MCF 10A (cell line): Measurements from ENCODE around the gene KIF26A. TPM values are rescaled to one million over a fixed set of nuclear protein-coding genes. Genes with fewer than 3 reads are reported as not detected.

ENCODE experiments used
- BruUV-seq: library from RNA; stranded (reverse); fragments of 400-500 nt; replicated peaks from 2 replicates; lab custom pipeline; 2021; lab: Mats Ljungman, UMichigan
- CTCF ChIA-PET: fragments of 300-600 bp; sonication (Branson Sonifier 250); formaldehyde crosslinking; extraction: SDS; loops from one replicate; lab custom pipeline; 2021; ENCODE audit warnings: antibody characterized with exemption, inconsistent platforms; lab: Yijun Ruan, JAX
- POLR2A ChIA-PET: fragments of 300-600, 350-650 bp; sonication (Branson Sonifier 250); formaldehyde crosslinking; extraction: SDS; loops from one replicate; lab custom pipeline; 2020; ENCODE audit warnings: antibody characterized with exemption, inconsistent platforms; lab: Yijun Ruan, JAX
- DNase-seq: peaks from one replicate; pipeline ENCODE4 v3.0.0-alpha.2; 2018; ENCODE audit not compliant: unreplicated experiment
- H3K27ac Mint-ChIP-seq: one replicate; pipeline ENCODE4 v1.8.0; 2022; ENCODE audit warnings: mild to moderate bottlenecking, low read depth, mixed read lengths; ENCODE audit not compliant: unreplicated experiment
- H3K27me3 Mint-ChIP-seq: one replicate; pipeline ENCODE4 v1.8.0; 2022; ENCODE audit warnings: mixed read lengths; ENCODE audit not compliant: insufficient read depth, unreplicated experiment
- H3K36me3 Mint-ChIP-seq: one replicate; pipeline ENCODE4 v1.8.0; 2022; ENCODE audit warnings: mild to moderate bottlenecking, moderate library complexity, mixed read lengths; ENCODE audit not compliant: insufficient read depth, unreplicated experiment
- H3K4me1 Mint-ChIP-seq: one replicate; pipeline ENCODE4 v1.8.0; 2022; ENCODE audit warnings: mixed read lengths; ENCODE audit not compliant: insufficient read depth, unreplicated experiment
- H3K4me3 Mint-ChIP-seq: one replicate; pipeline ENCODE4 v1.8.0; 2022; ENCODE audit warnings: mild to moderate bottlenecking, moderate library complexity, mixed read lengths; ENCODE audit not compliant: unreplicated experiment
- H3K9me3 Mint-ChIP-seq: one replicate; pipeline ENCODE4 v1.8.0; 2022; ENCODE audit warnings: mixed read lengths; ENCODE audit not compliant: unreplicated experiment
- intact Hi-C: fragments of 100-400 bp; cut with micrococcal nuclease; formaldehyde crosslinking; loops from 2 replicates; pipeline ENCODE4 v1.14.1; 2022
- total RNA-seq: library from RNA; stranded (reverse); gene quantifications from 2 replicates; pipeline ENCODE4 v1.2.3, GENCODE V29; 2022
- TF ChIP-seq, protein P1 (sequence below): fragments of 200-600 bp; IDR thresholded peaks from one replicate; pipeline ENCODE4 v1.8.0; 2022; ENCODE audit warnings: antibody characterized with exemption, mild to moderate bottlenecking; ENCODE audit not compliant: unreplicated experiment

The KIF26A gene
- total RNA-seq, 1 experiment from 2014 or later, result 0.26 TPM

GRCh38 chr14:104192883-104193245 lies 54.5 kb downstream of the KIF26A start:
- H3K27me3 Mint-ChIP-seq, result peaks cover 11% of the 10 kb centered on the region
- H3K36me3 Mint-ChIP-seq, result no peaks in the 10 kb centered on the region
- BruUV-seq, result no TSS peak
- H3K9me3 Mint-ChIP-seq, result no peaks in the 10 kb centered on the region
- ChIA-PET POLR2A (no interaction called here), CTCF (no interaction called here)
- H3K4me1 Mint-ChIP-seq, result no peaks in the 10 kb centered on the region
- intact Hi-C loops, result no loop called here
- TF ChIP-seq, protein P1, sequence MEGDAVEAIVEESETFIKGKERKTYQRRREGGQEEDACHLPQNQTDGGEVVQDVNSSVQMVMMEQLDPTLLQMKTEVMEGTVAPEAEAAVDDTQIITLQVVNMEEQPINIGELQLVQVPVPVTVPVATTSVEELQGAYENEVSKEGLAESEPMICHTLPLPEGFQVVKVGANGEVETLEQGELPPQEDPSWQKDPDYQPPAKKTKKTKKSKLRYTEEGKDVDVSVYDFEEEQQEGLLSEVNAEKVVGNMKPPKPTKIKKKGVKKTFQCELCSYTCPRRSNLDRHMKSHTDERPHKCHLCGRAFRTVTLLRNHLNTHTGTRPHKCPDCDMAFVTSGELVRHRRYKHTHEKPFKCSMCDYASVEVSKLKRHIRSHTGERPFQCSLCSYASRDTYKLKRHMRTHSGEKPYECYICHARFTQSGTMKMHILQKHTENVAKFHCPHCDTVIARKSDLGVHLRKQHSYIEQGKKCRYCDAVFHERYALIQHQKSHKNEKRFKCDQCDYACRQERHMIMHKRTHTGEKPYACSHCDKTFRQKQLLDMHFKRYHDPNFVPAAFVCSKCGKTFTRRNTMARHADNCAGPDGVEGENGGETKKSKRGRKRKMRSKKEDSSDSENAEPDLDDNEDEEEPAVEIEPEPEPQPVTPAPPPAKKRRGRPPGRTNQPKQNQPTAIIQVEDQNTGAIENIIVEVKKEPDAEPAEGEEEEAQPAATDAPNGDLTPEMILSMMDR, result no peak
- no peak overlapping the region for H3K27ac Mint-ChIP-seq
- H3K4me3 Mint-ChIP-seq, result no peak overlapping the region
- no peak for DNase-seq

- POLR2A ChIA-PET, result no interaction called here
- no peak overlapping the region for H3K4me3 Mint-ChIP-seq
- intact Hi-C loops, result no loop called here
Measured at GRCh38 chr14:104194016-104194415, 55.6 kb downstream of the KIF26A start.

GRCh38 chr14:104194716-104195115 lies 56.3 kb downstream of the KIF26A start:
- intact Hi-C loops, result no loop called here

More at GRCh38 chr14:104194016-104194415, 55.6 kb downstream of the KIF26A start:
- no peaks in the 10 kb centered on the region for H3K36me3 Mint-ChIP-seq
- no peaks in the 10 kb centered on the region for H3K4me1 Mint-ChIP-seq
- TF ChIP-seq, protein P1, result no peak
- peaks cover 11% of the 10 kb centered on the region for H3K27me3 Mint-ChIP-seq
- BruUV-seq, result no TSS peak
- CTCF ChIA-PET, result interaction anchor here (0.6 to 1.0 kb wide), 2 partner anchors 8 to 118 kb away, joined by 3 read pairs; no protein-coding TSS in a partner anchor
- no peak overlapping the region for H3K27ac Mint-ChIP-seq
- no peaks in the 10 kb centered on the region for H3K9me3 Mint-ChIP-seq
- DNase-seq, result no peak

GRCh38 chr14:104195361-104195760 lies 57.0 kb downstream of the KIF26A start:
- no peak for DNase-seq
- ChIA-PET CTCF (no interaction called here), POLR2A (no interaction called here)
- no peak overlapping the region for H3K4me3 Mint-ChIP-seq
- no peaks in the 10 kb centered on the region for H3K4me1 Mint-ChIP-seq
- no peak overlapping the region for H3K27ac Mint-ChIP-seq
- intact Hi-C loops, result no loop called here
- peaks cover 11% of the 10 kb centered on the region for H3K27me3 Mint-ChIP-seq
- no peaks in the 10 kb centered on the region for H3K36me3 Mint-ChIP-seq
- H3K9me3 Mint-ChIP-seq, result no peaks in the 10 kb centered on the region
- TF ChIP-seq, protein P1, result no peak
- BruUV-seq, result no TSS peak

More at GRCh38 chr14:104194716-104195115, 56.3 kb downstream of the KIF26A start:
- H3K36me3 Mint-ChIP-seq, result no peaks in the 10 kb centered on the region
- ChIA-PET CTCF (no interaction called here), POLR2A (no interaction called here)
- no peak overlapping the region for H3K4me3 Mint-ChIP-seq
- DNase-seq, result no peak
- no peaks in the 10 kb centered on the region for H3K4me1 Mint-ChIP-seq
- H3K27me3 Mint-ChIP-seq, result peaks cover 11% of the 10 kb centered on the region
- H3K9me3 Mint-ChIP-seq, result no peaks in the 10 kb centered on the region
- BruUV-seq, result no TSS peak
- H3K27ac Mint-ChIP-seq, result no peak overlapping the region
- TF ChIP-seq, protein P1, result no peak
